ENCODE results near the gene METTL13.

DNA sequence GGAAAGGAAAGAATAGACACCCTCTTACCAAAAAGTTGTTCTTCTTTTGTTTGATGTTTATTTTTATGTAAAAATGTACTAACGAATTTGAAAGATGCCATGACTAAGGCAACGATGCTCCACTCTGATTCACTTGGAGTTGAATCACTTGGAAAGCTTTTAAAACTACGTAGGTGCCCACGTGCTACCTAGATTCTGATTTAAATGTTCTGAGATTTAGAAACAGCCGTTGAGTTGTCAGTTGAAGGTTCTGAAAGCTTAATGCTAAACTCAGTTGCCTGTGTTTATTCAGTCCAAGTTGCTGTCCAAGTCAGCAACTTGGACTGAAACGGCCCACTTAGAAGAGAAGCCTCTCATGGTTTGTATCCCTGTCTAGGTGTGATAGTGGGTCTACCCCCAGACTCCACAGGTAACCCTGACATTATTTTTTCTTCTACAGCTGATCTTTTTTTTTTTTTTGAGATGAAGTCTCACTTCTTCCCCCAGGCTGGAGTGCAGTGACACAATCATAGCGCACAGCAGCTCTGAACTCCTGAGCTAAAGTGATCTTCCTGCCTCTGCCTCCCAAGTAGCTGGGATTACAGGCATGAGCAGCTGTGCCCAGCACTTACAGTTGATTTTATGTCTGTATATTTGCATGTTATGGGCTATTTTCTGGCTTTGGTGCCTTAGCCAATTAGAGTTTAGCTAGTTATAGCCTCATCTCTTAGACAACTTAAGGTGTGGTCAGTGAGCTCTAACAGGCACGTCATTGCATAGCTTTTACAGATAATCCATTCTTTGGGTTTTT lies 38.2 kb upstream of the METTL13 start:
- no peak for TF ChIP-seq EZH2phosphoT487 (IDR thresholded peaks at IDR 0.05; ENCODE audit: low read length)
- TF ChIP-seq, protein P1, sequence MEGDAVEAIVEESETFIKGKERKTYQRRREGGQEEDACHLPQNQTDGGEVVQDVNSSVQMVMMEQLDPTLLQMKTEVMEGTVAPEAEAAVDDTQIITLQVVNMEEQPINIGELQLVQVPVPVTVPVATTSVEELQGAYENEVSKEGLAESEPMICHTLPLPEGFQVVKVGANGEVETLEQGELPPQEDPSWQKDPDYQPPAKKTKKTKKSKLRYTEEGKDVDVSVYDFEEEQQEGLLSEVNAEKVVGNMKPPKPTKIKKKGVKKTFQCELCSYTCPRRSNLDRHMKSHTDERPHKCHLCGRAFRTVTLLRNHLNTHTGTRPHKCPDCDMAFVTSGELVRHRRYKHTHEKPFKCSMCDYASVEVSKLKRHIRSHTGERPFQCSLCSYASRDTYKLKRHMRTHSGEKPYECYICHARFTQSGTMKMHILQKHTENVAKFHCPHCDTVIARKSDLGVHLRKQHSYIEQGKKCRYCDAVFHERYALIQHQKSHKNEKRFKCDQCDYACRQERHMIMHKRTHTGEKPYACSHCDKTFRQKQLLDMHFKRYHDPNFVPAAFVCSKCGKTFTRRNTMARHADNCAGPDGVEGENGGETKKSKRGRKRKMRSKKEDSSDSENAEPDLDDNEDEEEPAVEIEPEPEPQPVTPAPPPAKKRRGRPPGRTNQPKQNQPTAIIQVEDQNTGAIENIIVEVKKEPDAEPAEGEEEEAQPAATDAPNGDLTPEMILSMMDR (IDR thresholded peaks at IDR 0.05; ENCODE audit: low read length) = no peak
